Mammary microvascular endothelial cell (primary cell): ENCODE measurements around the gene FASTKD3. TPM values are rescaled to one million over a fixed set of nuclear protein-coding genes. Genes with fewer than 3 reads are reported as not detected.

Experiments used
- total RNA-seq: library from RNA; depleted of rRNA; stranded (reverse); fragments of >200 nt; gene quantifications from 2 replicates; pipeline ENCODE4 v1.2.3, GENCODE V29; 2015

The FASTKD3 gene, protein sequence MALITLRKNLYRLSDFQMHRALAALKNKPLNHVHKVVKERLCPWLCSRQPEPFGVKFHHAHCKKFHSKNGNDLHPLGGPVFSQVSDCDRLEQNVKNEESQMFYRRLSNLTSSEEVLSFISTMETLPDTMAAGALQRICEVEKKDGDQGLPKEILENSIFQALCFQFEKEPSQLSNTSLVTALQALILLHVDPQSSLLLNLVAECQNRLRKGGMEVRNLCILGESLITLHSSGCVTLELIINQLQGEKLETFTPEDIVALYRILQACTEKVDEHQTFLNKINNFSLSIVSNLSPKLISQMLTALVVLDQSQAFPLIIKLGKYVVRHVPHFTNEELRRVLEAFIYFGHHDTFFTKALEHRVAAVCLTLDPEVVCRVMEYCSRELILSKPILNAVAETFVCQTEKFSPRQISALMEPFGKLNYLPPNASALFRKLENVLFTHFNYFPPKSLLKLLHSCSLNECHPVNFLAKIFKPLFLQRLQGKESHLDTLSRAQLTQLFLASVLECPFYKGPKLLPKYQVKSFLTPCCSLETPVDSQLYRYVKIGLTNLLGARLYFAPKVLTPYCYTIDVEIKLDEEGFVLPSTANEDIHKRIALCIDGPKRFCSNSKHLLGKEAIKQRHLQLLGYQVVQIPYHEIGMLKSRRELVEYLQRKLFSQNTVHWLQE
- total RNA-seq = 7.3 and 20.7 TPM in 2 replicates

GRCh38 chr5:7868773-7869473, at the start of gene FASTKD3, which contains the start of gene MTRR:
FASTKD3 (minus strand) TSS chr5:7869031; CDS start chr5:7868083, 948 bp downstream.
MTRR (plus strand) TSS chr5:7869148; CDS start chr5:7870795, 1,647 bp downstream.

DNA sequence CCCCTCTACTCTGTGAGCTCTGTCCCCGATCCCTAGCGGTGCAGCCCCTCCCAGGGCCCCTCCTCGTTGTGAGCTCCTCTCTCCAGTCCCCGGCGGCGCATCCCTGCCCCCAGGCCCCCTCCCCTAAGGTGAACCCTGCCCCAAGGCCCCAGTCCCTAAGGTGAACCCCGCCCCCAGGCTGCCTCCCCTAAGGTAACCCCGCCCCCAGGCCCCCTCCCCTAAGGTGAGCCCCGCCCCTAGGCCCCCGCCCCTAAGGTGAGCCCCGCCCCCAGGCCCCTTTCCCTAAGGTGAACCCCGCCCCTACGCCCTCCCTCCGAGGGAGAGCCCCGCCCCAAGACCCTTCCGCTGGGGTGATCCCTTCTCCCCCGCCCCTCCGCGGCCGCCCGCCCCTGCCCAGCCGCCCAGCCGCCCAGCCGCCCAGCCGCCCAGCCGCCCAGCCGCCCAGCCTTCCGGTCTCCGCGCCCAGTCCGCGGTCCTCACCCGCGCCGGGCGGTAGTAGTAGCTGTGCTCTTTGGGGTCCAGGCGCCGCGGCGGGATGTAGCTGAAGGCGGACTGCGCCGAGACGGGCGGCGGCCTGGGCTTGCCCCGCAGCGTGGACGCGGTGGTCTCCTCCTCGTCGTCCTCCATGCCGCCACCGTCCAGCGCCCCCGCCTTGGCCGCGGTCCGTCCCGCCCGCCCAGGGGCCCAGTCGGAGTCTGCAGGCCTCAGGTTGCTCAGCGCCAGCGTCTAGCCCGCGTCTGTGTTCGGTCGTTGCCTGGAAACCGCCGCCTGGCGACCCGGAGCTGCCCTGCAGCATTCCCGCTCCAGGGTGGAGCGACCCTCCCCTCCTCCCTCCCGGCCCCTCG, 18.2 kb downstream of the FASTKD3 start, which contains the start of gene CFAP90:
TSS of gene CFAP90 (minus strand) at position 739 of the 845 bp plus-strand sequence. CDS start at position 627, 112 bp downstream.

Other genes starting within 250 kb of the FASTKD3 start
- not detected in 2 replicates for gene CFAP90, start 17.9 kb downstream of the FASTKD3 start, total RNA-seq
- gene MTRR, start 117 bp upstream of the FASTKD3 start, total RNA-seq = 22.1 and 26.2 TPM in 2 replicates